ENCODE data around the gene SCGB2B2.
"Not testable (repeated sequence)": the region's sequence is repeated elsewhere in the genome, so short reads cannot be mapped to it uniquely, and the experiment has no call there.

SCGB2B2 gene

DNA sequence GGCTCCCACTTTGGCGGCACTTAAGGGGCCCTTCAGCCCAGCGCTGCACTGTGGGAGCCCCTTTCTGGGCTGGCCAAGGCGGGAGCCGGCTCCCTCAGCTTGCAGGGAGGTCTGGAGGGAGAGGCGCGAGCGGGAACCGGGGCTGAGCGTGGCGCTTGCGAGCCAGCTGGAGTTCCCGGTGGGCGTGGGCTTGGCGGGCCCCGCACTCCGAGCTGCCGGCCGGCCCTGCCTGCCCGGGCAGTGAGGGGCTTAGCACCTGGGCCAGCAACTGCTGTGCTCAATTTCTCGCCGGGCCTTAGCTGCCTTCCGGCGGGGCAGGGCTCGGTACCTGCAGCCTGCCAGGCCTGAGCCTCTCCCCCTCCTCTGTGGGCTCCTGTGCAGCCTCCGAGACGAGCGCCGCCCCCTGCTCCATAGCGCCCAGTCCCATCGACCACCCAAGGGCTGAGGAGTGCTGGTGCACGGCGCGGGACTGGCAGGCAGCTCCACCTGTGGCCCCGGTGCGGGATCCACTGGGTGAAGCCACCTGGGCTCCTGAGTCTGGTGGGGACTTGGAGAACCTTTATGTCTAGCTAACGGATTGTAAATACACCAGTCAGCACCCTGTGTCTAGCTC is 8.8 kb downstream of the SCGB2B2 start:
- DNase-seq, result not testable (repeated sequence)

DNA sequence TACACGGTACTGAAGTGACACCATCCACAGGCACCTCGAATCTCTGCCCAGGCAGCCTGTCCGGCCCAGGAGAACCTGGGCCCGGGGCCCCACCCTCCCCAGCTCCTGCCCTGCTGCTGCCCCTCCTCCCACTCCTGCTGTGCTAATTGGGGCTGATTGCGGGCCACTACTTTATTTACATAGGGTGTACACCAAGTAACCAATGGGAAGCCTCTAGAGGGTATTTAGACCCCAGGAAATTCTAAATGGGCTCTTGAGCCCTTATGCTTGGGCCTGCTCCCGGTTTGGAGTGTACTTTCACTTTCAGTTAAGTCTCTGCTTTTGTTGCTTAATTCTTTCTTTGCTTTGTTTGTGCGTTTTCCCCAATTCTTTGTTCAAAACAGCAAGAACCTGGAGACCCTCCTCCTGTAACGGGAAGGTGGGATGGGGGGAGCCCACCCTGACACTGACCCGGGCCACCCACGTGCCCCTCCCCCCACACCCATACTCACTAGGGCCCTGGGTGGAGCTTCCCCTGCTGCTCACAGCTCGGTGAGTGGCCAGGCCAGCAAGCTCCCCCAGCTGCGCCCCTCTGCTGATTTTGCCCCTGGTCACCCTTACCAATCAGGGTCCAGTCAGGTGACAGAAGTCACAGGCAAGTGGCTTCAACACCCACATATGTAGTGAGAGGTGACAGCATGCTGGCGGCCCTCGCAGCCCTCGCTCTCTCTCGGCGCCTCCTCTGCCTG is 9.4 kb downstream of the SCGB2B2 start:
- DNase-seq, result peak; percentile 12

DNA sequence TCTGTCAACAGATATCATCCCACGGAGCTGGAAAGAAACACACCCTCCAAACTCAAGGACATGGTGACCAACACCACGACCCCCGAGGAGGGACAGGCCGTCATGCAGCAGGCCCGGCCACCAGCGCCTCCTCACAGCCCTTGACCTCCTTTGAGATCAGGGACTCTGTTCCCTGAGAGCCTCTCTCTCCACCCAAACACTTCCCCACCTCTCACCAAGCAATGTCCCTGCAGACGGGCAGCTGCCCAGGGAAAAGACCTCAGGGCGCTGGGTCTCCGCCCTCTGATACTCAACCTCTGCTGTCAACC is 10.0 kb downstream of the SCGB2B2 start:
- DNase-seq, result no peak

- DNase-seq, result no peak
Observed at GRCh38 chr19:34666200-34666957, 10.6 kb downstream of the SCGB2B2 start.

GRCh38 chr19:34665275-34665674 is 11.7 kb downstream of the SCGB2B2 start:
- not testable (repeated sequence) for DNase-seq

GRCh38 chr19:34664870-34665269 is 12.1 kb downstream of the SCGB2B2 start:
- DNase-seq, result no peak

- no peak for DNase-seq
Observed at GRCh38 chr19:34664168-34664567, 12.8 kb downstream of the SCGB2B2 start.

DNA sequence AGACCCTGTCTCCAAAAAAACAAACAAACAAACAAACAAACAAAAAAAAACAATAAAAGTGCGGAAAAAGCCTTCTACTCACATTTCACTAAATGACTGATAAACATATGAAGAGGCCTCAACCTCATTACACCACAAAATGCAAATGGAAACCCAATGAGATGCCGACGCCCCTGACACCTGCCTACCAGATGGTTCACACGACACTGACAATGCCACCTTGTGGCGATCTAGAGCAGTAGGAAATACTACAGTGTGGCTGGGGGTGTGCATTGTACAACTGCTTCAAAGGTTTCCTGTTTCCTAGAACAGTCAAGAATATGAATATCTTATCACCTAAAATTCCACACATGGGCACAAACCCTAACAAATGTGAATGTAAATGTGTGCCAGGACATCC is 14.0 kb downstream of the SCGB2B2 start:
- DNase-seq, result peak; percentile 12

- DNase-seq, result no peak
Observed at GRCh38 chr19:34661357-34661756, 15.6 kb downstream of the SCGB2B2 start.

GRCh38 chr19:34655651-34656050 is 21.3 kb downstream of the SCGB2B2 start:
- no peak for DNase-seq

DNA sequence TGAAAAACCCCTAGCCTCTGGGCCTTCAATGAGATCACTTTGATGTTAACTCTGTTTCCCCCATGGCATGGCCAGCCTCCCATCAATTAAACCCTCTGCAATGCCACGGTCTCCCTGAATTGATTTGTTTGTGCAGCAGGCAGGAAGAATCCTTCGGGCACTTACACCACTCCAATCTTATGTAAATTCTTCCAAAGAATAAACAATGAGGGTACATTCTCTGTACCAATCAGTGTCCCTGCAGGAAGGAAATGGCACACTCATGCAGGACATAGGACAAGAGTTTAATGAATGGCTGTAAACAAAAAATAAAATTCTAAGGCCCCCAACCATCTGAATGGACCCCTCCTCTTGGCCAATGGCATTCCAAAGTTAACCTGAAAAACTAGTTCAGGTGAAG is 22.2 kb downstream of the SCGB2B2 start:
- DNase-seq, result no peak

DNA sequence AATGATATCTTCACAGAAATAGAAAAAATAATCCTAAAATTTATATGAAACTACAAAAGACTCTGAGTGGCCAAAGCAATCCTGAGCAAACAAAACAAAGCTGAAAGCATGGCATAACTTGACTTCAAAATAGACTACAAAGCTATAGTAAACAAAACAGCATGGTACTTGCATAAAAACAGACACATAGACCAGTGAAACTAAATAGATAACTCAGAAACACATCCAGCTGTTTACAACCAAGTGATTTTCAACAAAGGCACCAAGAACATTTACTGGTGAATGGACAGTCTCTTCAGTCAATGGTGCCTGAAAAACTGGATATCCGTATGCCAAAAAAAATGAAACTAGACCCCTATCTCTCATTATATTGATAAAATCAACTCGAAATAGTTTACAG is 25.2 kb downstream of the SCGB2B2 start:
- DNase-seq, result no peak

DNA sequence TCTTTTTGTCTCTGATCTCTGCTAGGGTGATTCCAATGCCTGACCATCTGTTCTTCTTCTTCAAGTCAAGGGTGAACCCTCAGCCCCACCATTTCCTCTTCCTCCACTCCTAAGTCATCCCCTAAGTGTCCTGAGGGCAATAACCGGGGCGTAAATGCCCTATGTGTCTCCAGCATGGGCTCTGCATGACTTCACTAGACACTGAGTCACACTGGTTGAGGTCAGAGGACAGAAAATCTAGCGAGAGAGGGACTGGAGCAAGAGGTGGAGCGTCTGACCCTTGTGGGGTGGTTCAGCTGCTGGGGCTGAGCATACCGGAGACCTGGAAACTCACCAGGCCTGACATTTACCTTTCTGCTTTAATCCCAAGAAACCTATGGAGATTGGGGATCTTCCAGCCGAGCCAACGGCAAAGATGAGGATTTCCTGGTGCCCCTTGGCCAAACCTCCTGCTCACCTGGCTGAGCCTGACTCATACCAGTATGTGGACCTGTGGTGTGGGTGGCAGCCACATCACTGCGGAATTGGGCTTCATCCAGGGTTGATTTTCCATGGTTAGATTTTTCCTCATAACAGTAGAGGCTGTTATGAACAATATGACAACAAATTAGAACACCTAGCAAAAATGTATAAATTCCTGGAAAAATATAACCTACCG is 26.9 kb downstream of the SCGB2B2 start:
- no peak for DNase-seq

GRCh38 chr19:34645551-34645950 is 31.4 kb downstream of the SCGB2B2 start:
- DNase-seq, result no peak

DNA sequence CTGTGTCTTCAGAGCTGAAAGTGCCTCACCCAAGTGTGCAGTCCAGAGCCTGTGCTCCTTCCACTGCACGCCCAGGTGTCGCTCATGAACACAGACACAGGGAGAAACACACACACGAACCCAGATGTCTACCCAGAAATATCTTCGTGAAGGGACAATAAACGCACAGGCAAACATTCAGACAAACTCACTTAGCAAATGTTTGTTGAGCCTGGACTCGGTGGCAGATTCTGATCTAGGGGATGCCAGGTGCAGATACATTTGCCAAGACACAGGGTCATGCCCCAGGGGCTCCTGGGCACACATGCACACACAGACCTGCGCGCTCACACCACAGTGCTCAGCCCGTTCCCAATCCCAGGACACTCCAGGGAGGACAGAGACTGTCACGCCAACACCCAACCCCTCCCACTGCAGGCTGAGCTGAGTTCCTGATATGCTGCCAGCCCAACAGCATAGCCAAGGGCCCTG is 31.9 kb downstream of the SCGB2B2 start:
- DNase-seq, result no peak

- no peak for DNase-seq
Observed at GRCh38 chr19:34642241-34642640, 34.7 kb downstream of the SCGB2B2 start.

DNA sequence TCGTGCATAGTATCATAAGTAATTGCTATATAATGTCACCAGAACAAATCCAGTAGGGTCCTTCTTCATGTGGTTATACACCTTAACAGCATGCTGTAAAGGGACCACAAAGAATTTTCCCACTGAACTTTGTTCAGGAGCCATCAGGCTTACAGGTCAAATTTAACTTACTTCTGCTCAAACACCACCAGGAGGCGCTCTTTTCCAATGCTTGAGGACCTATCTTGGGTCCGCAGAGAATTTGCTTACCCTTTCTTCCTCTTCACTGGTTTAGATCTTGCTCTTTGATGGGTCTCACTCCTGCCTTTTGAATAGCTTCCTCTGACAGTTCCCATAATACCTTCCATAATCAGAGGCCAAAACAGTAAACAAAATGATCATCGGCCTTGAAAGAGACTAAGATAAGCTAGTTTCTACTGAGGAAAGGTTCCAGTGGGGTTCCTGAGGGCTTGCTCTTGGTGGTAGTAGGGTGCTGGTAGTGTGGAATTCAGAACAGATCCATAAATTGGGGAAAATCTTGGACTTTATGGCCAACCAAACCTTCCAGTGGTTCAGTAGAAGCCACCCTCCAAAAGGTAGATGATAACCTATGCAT is 37.4 kb downstream of the SCGB2B2 start:
- DNase-seq, result peak; percentile 87

- no peak for DNase-seq
Observed at GRCh38 chr19:34633802-34634201, 43.2 kb downstream of the SCGB2B2 start.

All from suppressor macrophage treated with lipopolysaccharide for 4 hours (primary cell).